DND-41 (cell line): ENCODE data around the gene AREL1.

Experiments used
- ATAC-seq: fragments of 200-7000 bp; cut with Tn5 transposase; 3 replicates; pipeline ENCODE4 v1.9.1; 2021; ENCODE audit warnings: low read depth; ENCODE audit not compliant: insufficient read depth
- DNase-seq: peaks from one replicate; pipeline ENCODE4 v3.0.0-alpha.2; 2020
- H2AFZ ChIP-seq: 2 replicates; pipeline ENCODE4 v1.6.0; 2012; ENCODE audit warnings: low read depth, low read length
- H3K27ac ChIP-seq: 2 replicates; pipeline ENCODE4 v1.5.1; 2012; ENCODE audit warnings: low read length, inconsistent platforms
- H3K27me3 ChIP-seq: fragments of 200-600 bp; sonication (generic); 2 replicates; pipeline ENCODE4 v1.6.0; 2012; ENCODE audit warnings: low read length, mild to moderate bottlenecking, inconsistent platforms; ENCODE audit not compliant: insufficient read depth, poor library complexity
- H3K36me3 ChIP-seq: 2 replicates; pipeline ENCODE4 v1.5.1; 2012; ENCODE audit warnings: low read length, inconsistent platforms; ENCODE audit not compliant: insufficient read depth
- H3K4me1 ChIP-seq: 2 replicates; pipeline ENCODE4 v1.5.1; 2012; ENCODE audit warnings: mild to moderate bottlenecking, low read length; ENCODE audit not compliant: insufficient read depth
- H3K4me2 ChIP-seq: 2 replicates; pipeline ENCODE4 v1.6.0; 2012; ENCODE audit warnings: mild to moderate bottlenecking, moderate library complexity, low read length, inconsistent platforms; ENCODE audit not compliant: insufficient read depth
- H3K4me3 ChIP-seq, 2 experiments: fragments of 200-600 bp in 1 of 2; shearing (Covaris generic) in 1 of 2; 2 replicates each; pipeline ENCODE4 v1.5.1; 2012 to 2016; ENCODE audit warnings: inconsistent platforms in 2 of 2, low read length in 2 of 2, mild to moderate bottlenecking in 2 of 2, low read depth in 1 of 2, moderate library complexity in 1 of 2
- H3K79me2 ChIP-seq: 2 replicates; pipeline ENCODE4 v1.6.0; 2012; ENCODE audit warnings: low read length, inconsistent platforms; ENCODE audit not compliant: insufficient read depth
- H3K9ac ChIP-seq: 2 replicates; pipeline ENCODE4 v1.6.0; 2012; ENCODE audit warnings: low read depth, mild to moderate bottlenecking, inconsistent platforms, low read length, moderate library complexity
- H3K9me3 ChIP-seq: 2 replicates; pipeline ENCODE4 v1.5.1; 2012; ENCODE audit warnings: low read length, moderate library complexity, mild to moderate bottlenecking, inconsistent platforms; ENCODE audit not compliant: insufficient read depth, severe bottlenecking
- H4K20me1 ChIP-seq: 2 replicates; pipeline ENCODE4 v1.6.0; 2012; ENCODE audit warnings: low read length; ENCODE audit not compliant: insufficient read depth
- EZH2 ChIP-seq: IDR thresholded peaks from 3 replicates; pipeline ENCODE4 v1.6.1; 2012; ENCODE audit warnings: borderline replicate concordance, low read depth, mild to moderate bottlenecking, moderate library complexity, low read length, inconsistent platforms; ENCODE audit not compliant: severe bottlenecking
- TF ChIP-seq, protein P1 (sequence below): IDR thresholded peaks from 2 replicates; pipeline ENCODE4 v1.5.1; 2012; ENCODE audit warnings: borderline replicate concordance, low read length, moderate library complexity, mild to moderate bottlenecking; ENCODE audit not compliant: poor library complexity, severe bottlenecking; ENCODE audit errors: extremely low read depth

The AREL1 gene

DNA sequence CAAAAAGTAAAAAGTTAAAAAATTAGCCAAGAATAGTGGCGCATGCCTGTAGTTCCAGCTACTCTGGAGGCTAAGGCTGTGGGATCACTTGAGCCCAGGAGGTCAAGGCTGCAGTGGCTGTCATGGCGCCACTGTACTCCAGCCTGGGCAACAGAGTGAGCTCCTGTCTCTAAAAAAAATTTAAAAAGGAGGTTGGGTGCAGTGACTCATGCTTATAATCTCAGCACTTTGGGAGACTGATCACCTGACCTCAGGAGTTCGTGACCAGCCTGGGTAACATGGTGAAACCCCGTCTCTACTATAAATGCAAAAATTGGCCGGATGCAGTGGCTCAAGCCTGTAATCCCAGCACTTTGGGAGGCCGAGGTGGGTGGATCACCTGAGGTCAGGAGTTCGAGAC is 42.0 kb upstream of the AREL1 start:
- Histone ChIP-seq H3K36me3 (no peaks in the 10 kb centered on the region), H3K4me1 (no peaks in the 10 kb centered on the region), H3K4me3 (no peak overlapping the region), H3K9me3 (peaks cover 8% of the 10 kb centered on the region), H3K79me2 (no peaks in the 10 kb centered on the region), H2AFZ (no peak overlapping the region), H3K27me3 (no peaks in the 10 kb centered on the region), H3K9ac (no peak overlapping the region), H4K20me1 (no peaks in the 10 kb centered on the region), H3K27ac (no peak overlapping the region), H3K4me2 (no peak overlapping the region)
- no peak for DNase-seq
- no peak for ATAC-seq
- TF ChIP-seq, protein P1, sequence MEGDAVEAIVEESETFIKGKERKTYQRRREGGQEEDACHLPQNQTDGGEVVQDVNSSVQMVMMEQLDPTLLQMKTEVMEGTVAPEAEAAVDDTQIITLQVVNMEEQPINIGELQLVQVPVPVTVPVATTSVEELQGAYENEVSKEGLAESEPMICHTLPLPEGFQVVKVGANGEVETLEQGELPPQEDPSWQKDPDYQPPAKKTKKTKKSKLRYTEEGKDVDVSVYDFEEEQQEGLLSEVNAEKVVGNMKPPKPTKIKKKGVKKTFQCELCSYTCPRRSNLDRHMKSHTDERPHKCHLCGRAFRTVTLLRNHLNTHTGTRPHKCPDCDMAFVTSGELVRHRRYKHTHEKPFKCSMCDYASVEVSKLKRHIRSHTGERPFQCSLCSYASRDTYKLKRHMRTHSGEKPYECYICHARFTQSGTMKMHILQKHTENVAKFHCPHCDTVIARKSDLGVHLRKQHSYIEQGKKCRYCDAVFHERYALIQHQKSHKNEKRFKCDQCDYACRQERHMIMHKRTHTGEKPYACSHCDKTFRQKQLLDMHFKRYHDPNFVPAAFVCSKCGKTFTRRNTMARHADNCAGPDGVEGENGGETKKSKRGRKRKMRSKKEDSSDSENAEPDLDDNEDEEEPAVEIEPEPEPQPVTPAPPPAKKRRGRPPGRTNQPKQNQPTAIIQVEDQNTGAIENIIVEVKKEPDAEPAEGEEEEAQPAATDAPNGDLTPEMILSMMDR: no peak
- no peak for TF ChIP-seq EZH2

GRCh38 chr14:74754157-74754556 is 41.3 kb upstream of the AREL1 start:
- Histone ChIP-seq H3K79me2 (no peaks in the 10 kb centered on the region), H2AFZ (no peak overlapping the region), H3K4me3 (no peak overlapping the region), H3K9me3 (peaks cover 8% of the 10 kb centered on the region), H4K20me1 (no peaks in the 10 kb centered on the region), H3K4me1 (no peaks in the 10 kb centered on the region), H3K4me2 (no peak overlapping the region), H3K27ac (no peak overlapping the region), H3K9ac (no peak overlapping the region), H3K27me3 (no peaks in the 10 kb centered on the region), H3K36me3 (no peaks in the 10 kb centered on the region)
- no peak for DNase-seq
- no peak for TF ChIP-seq EZH2
- TF ChIP-seq, protein P1: no peak
- ATAC-seq: no peak

DNA sequence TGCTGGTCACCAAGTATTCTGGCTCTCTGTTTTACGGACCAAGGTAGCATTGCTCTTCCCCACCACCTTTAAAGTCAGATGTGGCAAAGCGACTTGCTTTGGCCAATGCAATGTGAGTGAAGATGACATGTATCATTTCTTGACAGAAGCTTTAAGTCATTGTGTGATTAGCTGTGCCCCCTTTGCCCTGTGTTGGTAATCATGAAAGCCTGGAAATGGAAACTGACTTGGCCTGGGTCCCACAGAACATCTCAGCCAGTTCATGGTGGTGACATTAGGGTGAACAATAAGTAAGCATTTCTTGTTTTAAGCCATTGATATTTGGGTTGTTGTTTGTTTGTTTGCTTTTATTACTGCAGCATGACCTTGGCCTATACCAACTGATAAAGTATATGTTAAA is 34.4 kb upstream of the AREL1 start:
- Histone ChIP-seq H3K27me3 (no peaks in the 10 kb centered on the region), H3K4me1 (no peaks in the 10 kb centered on the region), H2AFZ (no peak overlapping the region), H3K9ac (no peak overlapping the region), H3K9me3 (no peaks in the 10 kb centered on the region), H3K27ac (no peak overlapping the region), H3K4me3 (no peak overlapping the region), H3K79me2 (no peaks in the 10 kb centered on the region), H4K20me1 (no peaks in the 10 kb centered on the region), H3K36me3 (no peaks in the 10 kb centered on the region), H3K4me2 (no peak overlapping the region)
- TF ChIP-seq, protein P1: no peak
- TF ChIP-seq EZH2: no peak
- ATAC-seq: no peak
- no peak for DNase-seq
